K562 (cell line): ENCODE results near the gene SLC24A4. TPM values are rescaled to one million over a fixed set of nuclear protein-coding genes. Genes with fewer than 3 reads are reported as not detected.
A peak's percentile ranks its signal among the peaks of the same experiment; 100 is the strongest.

Experiments
- ATAC-seq: fragments of 200-7000 bp; cut with Tn5 transposase; 3 replicates; pipeline ENCODE4 v1.9.1; 2020; ENCODE audit warnings: moderate library complexity
- BruUV-seq: library from RNA; stranded (reverse); fragments of 400-500 nt; replicated peaks from 2 replicates; lab custom pipeline; 2021; lab: Mats Ljungman, UMichigan
- CTCF ChIA-PET: fragments of 300-600 bp; formaldehyde crosslinking; extraction: SDS; loops from one replicate; lab custom pipeline; 2021; ENCODE audit warnings: low intra/inter-chr PET ratio; lab: Yijun Ruan, JAX
- POLR2A ChIA-PET: fragments of 300-600, 350-650 bp; sonication (Branson Sonifier 250); formaldehyde crosslinking; extraction: SDS; loops from one replicate; lab custom pipeline; 2021; ENCODE audit warnings: antibody characterized with exemption, inconsistent platforms; lab: Yijun Ruan, JAX
- DNase-seq, 4 experiments: peaks; one replicate each; pipeline versions ENCODE4 v3.0.0 to v3.0.0-alpha.2; 2011 to 2018; ENCODE audit warnings: low spot score in 3 of 4, mixed read lengths in 3 of 4; ENCODE audit errors: extremely low read depth in 1 of 4
- FAIRE-seq: peaks from 2 replicates; lab custom pipeline; 2011; peaks lifted over from hg19 to GRCh38; lab: Jason Lieb, UNC
- H2AFZ ChIP-seq: 2 replicates; pipeline ENCODE4 v1.6.0; 2011; ENCODE audit warnings: low read depth, low read length, control low read depth, inconsistent platforms
- H3K27ac ChIP-seq: fragments of 200-600 bp; 3 replicates; pipeline ENCODE4 v1.8.0; 2011; ENCODE audit warnings: low read depth, mild to moderate bottlenecking, control low read depth, inconsistent platforms, low read length, moderate library complexity, mixed read lengths; ENCODE audit errors: extremely low read depth
- H3K27me3 ChIP-seq, 2 experiments: fragments of 300-600 bp in 1 of 2; 2 replicates in 1 of 2; 3 replicates in 1 of 2; pipeline versions ENCODE4 v1.6.0 to v1.8.0; 2011; ENCODE audit warnings: inconsistent platforms in 2 of 2, low read length in 2 of 2, mild to moderate bottlenecking in 1 of 2, mixed read lengths in 1 of 2, moderate library complexity in 1 of 2; ENCODE audit not compliant: control insufficient read depth in 2 of 2, insufficient read depth in 2 of 2
- H3K36me3 ChIP-seq: fragments of 300-600 bp; 3 replicates; pipeline ENCODE4 v1.8.0; 2011; ENCODE audit warnings: mild to moderate bottlenecking, low read length, inconsistent platforms; ENCODE audit not compliant: control insufficient read depth, insufficient read depth
- H3K4me1 ChIP-seq, 2 experiments: fragments of 200-600 bp in 1 of 2; replicated peaks in 1 of 2; 2 replicates in 1 of 2; 3 replicates in 1 of 2; pipeline versions ENCODE4 v1.5.1 to v1.8.0; 2011; ENCODE audit warnings: inconsistent platforms in 2 of 2, low read length in 2 of 2, mild to moderate bottlenecking in 1 of 2, mixed read lengths in 1 of 2, moderate library complexity in 1 of 2; ENCODE audit not compliant: control insufficient read depth in 2 of 2, insufficient read depth in 2 of 2
- H3K4me2 ChIP-seq: 2 replicates; pipeline ENCODE4 v1.6.1; 2011; ENCODE audit warnings: low read length, control low read depth, inconsistent platforms, mixed read lengths; ENCODE audit not compliant: insufficient read depth
- H3K4me3 ChIP-seq: fragments of 200-600 bp; sonication (generic), shearing (Covaris generic); 2 replicates; pipeline ENCODE4 v1.5.1; 2016; ENCODE audit warnings: control low read depth, inconsistent platforms
- H3K79me2 ChIP-seq: fragments of 200-600 bp; 3 replicates; pipeline ENCODE4 v1.8.0; 2011; ENCODE audit warnings: low read length, inconsistent platforms; ENCODE audit not compliant: control insufficient read depth, insufficient read depth
- H3K9ac ChIP-seq, 2 experiments: 2 replicates each; pipeline versions ENCODE4 v1.6.0 to v1.6.1; 2011; ENCODE audit warnings: low read depth in 2 of 2, low read length in 2 of 2, control low read depth in 1 of 2, inconsistent platforms in 1 of 2, mild to moderate bottlenecking in 1 of 2, mixed read lengths in 1 of 2; ENCODE audit not compliant: insufficient read depth in 1 of 2
- H3K9me1 ChIP-seq: one replicate; pipeline ENCODE4 v1.6.0; 2011; ENCODE audit warnings: inconsistent platforms, mild to moderate bottlenecking, low read length, moderate library complexity; ENCODE audit not compliant: control insufficient read depth, insufficient read depth
- H3K9me3 ChIP-seq: replicated peaks from 2 replicates; pipeline ENCODE4 v1.5.1; 2011; ENCODE audit warnings: low read depth, low read length, inconsistent platforms; ENCODE audit not compliant: control insufficient read depth, insufficient read depth
- H4K20me1 ChIP-seq: replicated peaks from 2 replicates; pipeline ENCODE4 v1.6.1; 2011; ENCODE audit warnings: low read length, inconsistent platforms, mixed read lengths; ENCODE audit not compliant: control insufficient read depth, insufficient read depth
- CEBPZ ChIP-seq: fragments of 150-350 bp; IDR thresholded peaks from 2 replicates; pipeline ENCODE4 v1.6.1; 2014; ENCODE audit warnings: low read depth, mild to moderate bottlenecking, low read length, borderline replicate concordance
- CTCF ChIP-seq, 3 experiments: IDR thresholded peaks in 2 of 3; conservative IDR thresholded peaks in 1 of 3; 2 replicates each; pipeline ENCODE4 v1.5.1; 2011 to 2012; ENCODE audit warnings: low read length in 3 of 3, mild to moderate bottlenecking in 3 of 3, control low read depth in 2 of 3, improper control_type of control experiment in 1 of 3, inconsistent platforms in 1 of 3, low read depth in 1 of 3, mixed read lengths in 1 of 3, moderate library complexity in 1 of 3; ENCODE audit not compliant: insufficient read depth in 2 of 3
- RAD21 ChIP-seq, 2 experiments: fragments of 250-450 bp in 1 of 2; fragments of 450-650 bp in 1 of 2; sonication (Bioruptor Pico) in 1 of 2; formaldehyde crosslinking in 1 of 2; IDR thresholded peaks in 1 of 2; conservative IDR thresholded peaks in 1 of 2; 2 replicates each; pipeline versions ENCODE4 v1.4.0 to v1.8.0; 2020 to 2022; ENCODE audit warnings: mild to moderate bottlenecking in 2 of 2, moderate library complexity in 1 of 2
- WGBS: fragments of 100-300 bp; shearing (Covaris generic); methylation state at CpG from one replicate; pipeline ENCODE4 v1.1.6; 2016; ENCODE audit warnings: low coverage, mixed read lengths; ENCODE audit not compliant: insufficient coverage; ENCODE audit errors: missing lambda C conversion rate; 5-methylcytosine and 5-hydroxymethylcytosine counted together
- in situ Hi-C: fragments of 300-500 bp; cut with MboI; formaldehyde crosslinking; loops from 4 replicates; pipeline ENCODE4 v1.15.0; 2018; ENCODE audit warnings: inconsistent platforms, mixed read lengths
- intact Hi-C: fragments of 100-400 bp; cut with micrococcal nuclease; formaldehyde crosslinking; loops from 2 replicates; pipeline ENCODE4 v1.14.2; 2022
- polyA plus RNA-seq, 8 experiments: library from polyadenylated mRNA; depleted of rRNA in 4 of 8; stranded (reverse) in 5 of 8; unstranded in 3 of 8; fragments of >200 nt; fragmentation: Nextera tagmentation in 2 of 8; fragmentation: Illumina TruSeq in 1 of 8; extraction: Ambion mirVana in 2 of 8; extraction: Trizol in 1 of 8; gene quantifications; 2 replicates each; pipeline versions ENCODE4 v1.2.1 to v1.2.3, GENCODE V29; 2011 to 2014; ENCODE audit warnings: inconsistent platforms in 1 of 8, missing spikeins in 1 of 8
- total RNA-seq, 7 experiments: library from RNA; depleted of rRNA in 6 of 7; stranded (reverse); fragments of >200 nt in 6 of 7; fragmentation: Illumina TruSeq in 2 of 7; extraction: Trizol in 2 of 7; gene quantifications; 2 replicates each; pipeline versions ENCODE4 v1.2.1 to v1.2.3, GENCODE V29; 2011 to 2021; ENCODE audit warnings: low replicate concordance in 1 of 7
- TF ChIP-seq, protein P1 (sequence below), 2 experiments: fragments of 450-650 bp; formaldehyde crosslinking in 1 of 2; IDR thresholded peaks; 2 replicates each; pipeline versions ENCODE4 v1.4.0 to v1.6.1; 2014 to 2020; ENCODE audit warnings: mild to moderate bottlenecking in 2 of 2, borderline replicate concordance in 1 of 2, low read depth in 1 of 2

The SLC24A4 gene
- total and polyA plus RNA-seq, 9 of the 15 experiments (the other 6 are each of a cell fraction or from before 2014, with no cell fraction given): not detected

- H3K9me3 ChIP-seq: no peaks in the 10 kb centered on the region
- WGBS: 6% methylated on average over 17 of the region's 23 CpGs
- ATAC-seq (peak; percentile 92), FAIRE-seq (peak; percentile 67), DNase-seq (peak; percentile 27 to 44 (median 39))
- no peak overlapping the region for H3K4me2 ChIP-seq
- H4K20me1 ChIP-seq: no peaks in the 10 kb centered on the region
- ChIA-PET CTCF (no interaction called here), POLR2A (no interaction called here)
- H3K4me1 ChIP-seq: no peaks in the 10 kb centered on the region
- H3K79me2 ChIP-seq: no peaks in the 10 kb centered on the region
- no peaks in the 10 kb centered on the region for H3K36me3 ChIP-seq
- intact Hi-C loops (no loop called here), in situ Hi-C loops (no loop called here)
- H3K9me1 ChIP-seq: no peaks in the 10 kb centered on the region
- TF ChIP-seq CTCF (IDR thresholded peaks at IDR 0.05 in 2 of 3, conservative IDR thresholded peaks at IDR 0.05 in 1 of 3; ENCODE audit: insufficient read depth in 2 of 3, low read depth in 1 of 3, low read length in 3 of 3): peak; percentile 63 to 70 (median 64)
- TF ChIP-seq, protein P1, sequence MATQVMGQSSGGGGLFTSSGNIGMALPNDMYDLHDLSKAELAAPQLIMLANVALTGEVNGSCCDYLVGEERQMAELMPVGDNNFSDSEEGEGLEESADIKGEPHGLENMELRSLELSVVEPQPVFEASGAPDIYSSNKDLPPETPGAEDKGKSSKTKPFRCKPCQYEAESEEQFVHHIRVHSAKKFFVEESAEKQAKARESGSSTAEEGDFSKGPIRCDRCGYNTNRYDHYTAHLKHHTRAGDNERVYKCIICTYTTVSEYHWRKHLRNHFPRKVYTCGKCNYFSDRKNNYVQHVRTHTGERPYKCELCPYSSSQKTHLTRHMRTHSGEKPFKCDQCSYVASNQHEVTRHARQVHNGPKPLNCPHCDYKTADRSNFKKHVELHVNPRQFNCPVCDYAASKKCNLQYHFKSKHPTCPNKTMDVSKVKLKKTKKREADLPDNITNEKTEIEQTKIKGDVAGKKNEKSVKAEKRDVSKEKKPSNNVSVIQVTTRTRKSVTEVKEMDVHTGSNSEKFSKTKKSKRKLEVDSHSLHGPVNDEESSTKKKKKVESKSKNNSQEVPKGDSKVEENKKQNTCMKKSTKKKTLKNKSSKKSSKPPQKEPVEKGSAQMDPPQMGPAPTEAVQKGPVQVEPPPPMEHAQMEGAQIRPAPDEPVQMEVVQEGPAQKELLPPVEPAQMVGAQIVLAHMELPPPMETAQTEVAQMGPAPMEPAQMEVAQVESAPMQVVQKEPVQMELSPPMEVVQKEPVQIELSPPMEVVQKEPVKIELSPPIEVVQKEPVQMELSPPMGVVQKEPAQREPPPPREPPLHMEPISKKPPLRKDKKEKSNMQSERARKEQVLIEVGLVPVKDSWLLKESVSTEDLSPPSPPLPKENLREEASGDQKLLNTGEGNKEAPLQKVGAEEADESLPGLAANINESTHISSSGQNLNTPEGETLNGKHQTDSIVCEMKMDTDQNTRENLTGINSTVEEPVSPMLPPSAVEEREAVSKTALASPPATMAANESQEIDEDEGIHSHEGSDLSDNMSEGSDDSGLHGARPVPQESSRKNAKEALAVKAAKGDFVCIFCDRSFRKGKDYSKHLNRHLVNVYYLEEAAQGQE (IDR thresholded peaks at IDR 0.05; ENCODE audit: borderline replicate concordance): peak; percentile 33; the same call in 1 of the 2 replicates
- TF ChIP-seq, protein P1 (CRISPR knock-in tag; IDR thresholded peaks at IDR 0.05; ENCODE audit: low read depth): no peak
- no peak for TF ChIP-seq CEBPZ
- TF ChIP-seq RAD21 (CRISPR knock-in tag; conservative IDR thresholded peaks at IDR 0.05 in 1 of 2, IDR thresholded peaks at IDR 0.05 in 1 of 2): peak; percentile 22 to 61; a peak in 3 of 4 replicates
- BruUV-seq: no TSS peak
- peaks cover 3 to 59% of the 10 kb centered on the region in 2 experiments; a peak in 3 of 5 replicates for H3K27me3 ChIP-seq
- no peak overlapping the region for H3K27ac ChIP-seq
- no peak overlapping the region for H3K4me3 ChIP-seq
- H3K9ac ChIP-seq: no peak overlapping the region
- H2AFZ ChIP-seq: no peak overlapping the region
Observed at GRCh38 chr14:92456215-92457015, 133.4 kb downstream of the SLC24A4 start.
